ENCODE data around the gene TM7SF2.

The TM7SF2 gene

GRCh38 chr11:65108469-65109123 lies 3.1 kb upstream of the TM7SF2 start:
- Histone ChIP-seq H3K27me3 (ENCODE audit: insufficient read depth, low read length, poor library complexity, severe bottlenecking) (no peaks in the 10 kb centered on the region), H2AFZ (ENCODE audit: low read length) (no peak overlapping the region), H3K4me2 (ENCODE audit: low read depth, low read length, poor library complexity, severe bottlenecking) (no peak overlapping the region), H3K9me3 (ENCODE audit: insufficient read depth, low read depth, low read length) (no peaks in the 10 kb centered on the region), H3K4me3 (ENCODE audit: low read length, poor library complexity, severe bottlenecking) (no peak overlapping the region), H3F3A (ENCODE audit: low read depth) (peaks cover 5% of the 10 kb centered on the region; the same call in 1 of the 2 replicates), H3K9ac (ENCODE audit: low read depth, low read length, poor library complexity, severe bottlenecking) (no peak overlapping the region), H3K4me1 (ENCODE audit: insufficient read depth, low read length, poor library complexity, severe bottlenecking) (peaks cover 18% of the 10 kb centered on the region), H4K20me1 (ENCODE audit: insufficient read depth, low read length, poor library complexity, severe bottlenecking) (peaks cover 6% of the 10 kb centered on the region), H3K79me2 (ENCODE audit: insufficient read depth, low read length) (peaks cover 11% of the 10 kb centered on the region; the same call in 1 of the 2 replicates), H3K36me3 (ENCODE audit: insufficient read depth, low read length) (peaks cover 13% of the 10 kb centered on the region; the same call in 1 of the 2 replicates), H3K9me2 (replicated peaks; ENCODE audit: low read depth, low read length) (no peaks in the 10 kb centered on the region)
- TF ChIP-seq, protein P1, sequence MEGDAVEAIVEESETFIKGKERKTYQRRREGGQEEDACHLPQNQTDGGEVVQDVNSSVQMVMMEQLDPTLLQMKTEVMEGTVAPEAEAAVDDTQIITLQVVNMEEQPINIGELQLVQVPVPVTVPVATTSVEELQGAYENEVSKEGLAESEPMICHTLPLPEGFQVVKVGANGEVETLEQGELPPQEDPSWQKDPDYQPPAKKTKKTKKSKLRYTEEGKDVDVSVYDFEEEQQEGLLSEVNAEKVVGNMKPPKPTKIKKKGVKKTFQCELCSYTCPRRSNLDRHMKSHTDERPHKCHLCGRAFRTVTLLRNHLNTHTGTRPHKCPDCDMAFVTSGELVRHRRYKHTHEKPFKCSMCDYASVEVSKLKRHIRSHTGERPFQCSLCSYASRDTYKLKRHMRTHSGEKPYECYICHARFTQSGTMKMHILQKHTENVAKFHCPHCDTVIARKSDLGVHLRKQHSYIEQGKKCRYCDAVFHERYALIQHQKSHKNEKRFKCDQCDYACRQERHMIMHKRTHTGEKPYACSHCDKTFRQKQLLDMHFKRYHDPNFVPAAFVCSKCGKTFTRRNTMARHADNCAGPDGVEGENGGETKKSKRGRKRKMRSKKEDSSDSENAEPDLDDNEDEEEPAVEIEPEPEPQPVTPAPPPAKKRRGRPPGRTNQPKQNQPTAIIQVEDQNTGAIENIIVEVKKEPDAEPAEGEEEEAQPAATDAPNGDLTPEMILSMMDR (conservative IDR thresholded peaks at IDR 0.05; ENCODE audit: low read length): no peak
- no peak for TF ChIP-seq EZH2phosphoT487 (IDR thresholded peaks at IDR 0.05; ENCODE audit: borderline replicate concordance)

DNA sequence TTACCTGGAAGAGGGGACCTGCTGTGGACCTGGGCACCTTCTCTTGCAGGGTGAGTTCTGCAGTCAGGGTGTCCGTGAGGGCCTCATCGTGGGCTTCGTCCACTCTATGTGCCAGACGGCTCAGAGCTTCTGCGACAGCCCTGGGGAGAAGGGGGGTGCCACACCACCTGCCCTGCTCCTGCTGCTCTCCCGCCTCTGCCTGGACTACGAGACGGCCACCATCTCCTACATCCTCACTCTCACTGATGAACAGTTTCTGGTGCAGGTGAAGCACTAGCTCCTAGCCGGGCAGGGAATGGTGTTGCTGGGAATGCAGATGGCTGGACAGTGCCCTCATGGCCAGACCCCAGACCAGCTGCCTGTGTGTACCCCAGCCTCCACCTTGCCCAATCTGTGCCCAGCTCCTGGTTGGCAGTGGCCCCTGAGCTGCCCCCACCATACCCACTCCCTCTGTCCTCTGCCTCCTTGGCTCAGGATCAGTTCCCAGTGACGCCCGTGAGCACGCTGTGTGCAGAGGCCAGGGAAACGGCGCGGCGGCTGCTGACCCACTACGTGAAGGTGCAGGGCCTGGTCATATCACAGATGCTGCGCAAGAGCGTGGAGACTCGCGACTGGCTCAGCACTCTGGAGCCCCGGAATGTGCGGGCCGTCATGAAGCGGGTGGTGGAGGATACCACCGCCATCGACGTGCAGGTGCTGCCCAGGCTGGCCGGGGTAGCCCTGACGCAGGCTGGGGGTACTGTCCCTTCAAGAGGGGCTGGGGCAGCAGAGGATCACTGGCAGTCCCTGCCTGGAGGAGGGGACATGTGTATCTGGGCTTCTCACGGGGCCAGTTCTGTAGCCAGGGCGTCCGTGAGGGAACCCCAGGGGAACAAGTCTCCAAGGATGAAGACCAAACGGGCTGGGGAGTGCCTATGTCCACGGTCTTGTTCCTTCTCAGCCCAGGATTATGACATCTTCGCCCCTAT lies 2.2 kb upstream of the TM7SF2 start:
- Histone ChIP-seq H3K36me3 (ENCODE audit: insufficient read depth, low read length) (peaks cover 13% of the 10 kb centered on the region; the same call in 1 of the 2 replicates), H3K9ac (ENCODE audit: low read depth, low read length, poor library complexity, severe bottlenecking) (no peak overlapping the region), H3K4me2 (ENCODE audit: low read depth, low read length, poor library complexity, severe bottlenecking) (no peak overlapping the region)

GRCh38 chr11:65110354-65110861 lies 1.3 kb upstream of the TM7SF2 start:
- Histone ChIP-seq H3K9ac (ENCODE audit: low read depth, low read length, poor library complexity, severe bottlenecking) (no peak overlapping the region), H3K4me1 (ENCODE audit: insufficient read depth, low read length, poor library complexity, severe bottlenecking) (peaks cover 18% of the 10 kb centered on the region), H3K9me3 (ENCODE audit: insufficient read depth, low read depth, low read length) (no peaks in the 10 kb centered on the region), H2AFZ (ENCODE audit: low read length) (no peak overlapping the region), H3K4me3 (ENCODE audit: low read length, poor library complexity, severe bottlenecking) (no peak overlapping the region), H3K4me2 (ENCODE audit: low read depth, low read length, poor library complexity, severe bottlenecking) (no peak overlapping the region), H3F3A (ENCODE audit: low read depth) (peaks cover 5% of the 10 kb centered on the region; the same call in 1 of the 2 replicates), H4K20me1 (ENCODE audit: insufficient read depth, low read length, poor library complexity, severe bottlenecking) (peaks cover 6% of the 10 kb centered on the region), H3K79me2 (ENCODE audit: insufficient read depth, low read length) (peaks cover 5% of the 10 kb centered on the region; the same call in 1 of the 2 replicates), H3K36me3 (ENCODE audit: insufficient read depth, low read length) (peaks cover 13% of the 10 kb centered on the region; the same call in 1 of the 2 replicates), H3K9me2 (replicated peaks; ENCODE audit: low read depth, low read length) (no peaks in the 10 kb centered on the region), H3K27me3 (ENCODE audit: insufficient read depth, low read length, poor library complexity, severe bottlenecking) (no peaks in the 10 kb centered on the region)
- TF ChIP-seq, protein P1 (conservative IDR thresholded peaks at IDR 0.05; ENCODE audit: low read length): peak; percentile 89
- no peak for TF ChIP-seq EZH2phosphoT487 (IDR thresholded peaks at IDR 0.05; ENCODE audit: borderline replicate concordance)

More for the DNA sequence above, 2.2 kb upstream of the TM7SF2 start:
- no peak for TF ChIP-seq EZH2phosphoT487 (IDR thresholded peaks at IDR 0.05; ENCODE audit: borderline replicate concordance)
- TF ChIP-seq, protein P1 (conservative IDR thresholded peaks at IDR 0.05; ENCODE audit: low read length): no peak
- Histone ChIP-seq H3K4me3 (ENCODE audit: low read length, poor library complexity, severe bottlenecking) (no peak overlapping the region), H3K27me3 (ENCODE audit: insufficient read depth, low read length, poor library complexity, severe bottlenecking) (no peaks in the 10 kb centered on the region), H3F3A (ENCODE audit: low read depth) (peaks cover 5% of the 10 kb centered on the region; the same call in 1 of the 2 replicates), H3K4me1 (ENCODE audit: insufficient read depth, low read length, poor library complexity, severe bottlenecking) (peaks cover 18% of the 10 kb centered on the region), H2AFZ (ENCODE audit: low read length) (no peak overlapping the region), H4K20me1 (ENCODE audit: insufficient read depth, low read length, poor library complexity, severe bottlenecking) (peaks cover 6% of the 10 kb centered on the region), H3K9me2 (replicated peaks; ENCODE audit: low read depth, low read length) (no peaks in the 10 kb centered on the region), H3K9me3 (ENCODE audit: insufficient read depth, low read depth, low read length) (no peaks in the 10 kb centered on the region), H3K79me2 (ENCODE audit: insufficient read depth, low read length) (peaks cover 10% of the 10 kb centered on the region; the same call in 1 of the 2 replicates)
